A204.1 (cell line): ENCODE data around the gene SUMO4.

Source experiments
- FAIRE-seq: peaks from 2 replicates; lab custom pipeline; 2012; peaks lifted over from hg19 to GRCh38; lab: Jason Lieb, UNC

Gene SUMO4

DNA sequence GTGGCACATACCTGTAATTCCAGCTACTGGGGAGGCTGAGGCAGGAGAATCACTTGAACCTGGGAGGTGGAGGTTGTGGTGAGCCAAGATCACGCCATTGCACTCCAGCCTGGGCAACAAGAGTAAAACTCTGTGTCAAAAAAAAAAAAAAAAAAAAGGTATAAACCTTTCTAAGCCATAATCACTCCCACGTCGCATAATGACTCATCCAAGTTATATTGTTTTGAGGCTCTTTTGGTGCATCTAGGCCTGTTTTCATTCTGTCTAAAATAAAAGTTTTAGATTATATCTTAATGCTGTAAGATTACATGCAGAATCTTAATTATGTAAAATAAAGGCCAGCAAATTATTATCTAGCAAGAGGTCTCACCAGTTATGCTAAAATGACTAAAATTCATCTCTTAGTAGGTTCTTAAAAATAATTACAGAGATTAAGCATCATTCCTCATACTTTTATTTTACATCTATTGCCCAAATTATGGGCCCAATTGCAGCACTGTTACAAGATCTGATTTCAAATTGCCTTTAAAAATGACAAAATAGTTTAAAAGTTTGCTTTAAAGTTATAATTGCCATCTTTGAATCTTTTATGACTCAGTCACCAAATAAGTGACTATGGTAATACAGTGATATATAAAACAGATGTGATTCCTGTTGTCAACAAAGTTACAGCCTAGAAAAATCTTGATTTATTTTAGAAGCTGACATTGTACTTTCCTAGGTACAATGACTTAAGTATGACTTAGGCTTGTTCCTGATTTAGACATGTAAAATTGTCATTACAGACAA lies 10.4 kb upstream of the SUMO4 start:
- FAIRE-seq = no peak

DNA sequence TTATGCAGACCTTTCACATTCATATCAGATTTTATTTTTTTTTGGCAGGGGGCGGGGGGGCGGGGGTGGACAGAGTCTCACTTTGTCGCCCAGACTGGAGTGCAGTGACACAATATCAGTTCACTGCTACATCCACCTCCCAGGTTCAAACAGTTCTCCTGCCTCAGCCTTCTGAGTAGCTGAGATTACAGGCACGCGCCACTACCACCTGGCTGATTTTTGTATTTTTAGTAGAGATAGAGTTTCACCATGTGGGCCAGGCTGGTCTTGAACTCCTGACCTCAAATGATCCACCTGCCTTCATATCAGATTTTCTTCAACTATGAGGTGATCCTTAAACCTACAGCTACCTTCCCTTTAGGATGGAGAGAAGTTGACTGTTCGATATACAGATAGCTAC lies 8.0 kb upstream of the SUMO4 start:
- FAIRE-seq = no peak

DNA sequence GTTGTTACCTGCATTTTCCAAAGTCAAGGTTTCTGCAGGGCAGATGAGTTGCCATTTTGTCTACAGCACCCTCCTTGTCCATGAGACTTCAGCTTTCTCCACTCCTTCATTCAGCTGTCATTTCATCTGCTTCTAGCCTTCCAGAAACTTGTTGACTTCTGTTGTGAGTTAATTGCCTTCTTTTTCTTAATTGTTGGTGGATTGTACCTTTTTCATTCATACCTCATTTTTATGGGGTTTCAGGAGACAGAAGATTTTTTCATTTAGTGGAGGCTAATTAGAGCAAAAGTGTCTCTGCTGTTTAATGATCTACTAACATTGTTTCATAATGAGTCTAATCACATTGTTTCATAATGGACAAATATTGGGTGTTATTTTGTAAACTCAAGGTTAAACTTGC lies 7.5 kb upstream of the SUMO4 start:
- FAIRE-seq = no peak

DNA sequence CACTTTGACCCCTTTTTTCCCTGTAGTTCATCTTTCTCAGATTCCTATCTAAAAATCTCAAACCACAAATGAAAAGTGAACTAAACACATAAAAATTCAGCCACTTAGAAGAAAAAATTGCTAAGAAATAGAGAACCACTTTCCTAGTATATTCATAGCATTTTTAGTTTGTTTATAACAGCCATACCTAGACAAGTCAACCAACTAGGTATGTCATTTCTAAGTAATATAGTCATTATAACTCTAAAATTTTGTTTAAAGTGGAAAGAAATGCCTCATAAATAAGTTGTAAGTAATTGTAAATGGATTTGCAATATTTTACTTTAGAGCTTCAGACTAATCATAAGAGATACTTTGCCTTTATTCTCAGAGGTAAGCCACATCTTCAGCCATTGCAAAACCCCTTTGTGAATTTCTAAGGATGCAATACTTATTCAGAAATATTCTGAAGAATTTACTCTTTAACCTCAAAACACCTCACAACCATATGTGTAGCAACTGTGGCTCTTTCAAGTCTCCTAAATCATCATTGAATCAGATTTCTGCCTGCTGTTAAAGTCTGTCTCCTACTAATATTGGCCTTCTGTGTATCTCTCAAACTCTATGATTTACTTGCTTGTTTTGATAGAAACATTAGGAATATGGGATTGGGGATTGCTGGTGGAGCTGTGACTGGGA lies 6.9 kb upstream of the SUMO4 start:
- no peak for FAIRE-seq

DNA sequence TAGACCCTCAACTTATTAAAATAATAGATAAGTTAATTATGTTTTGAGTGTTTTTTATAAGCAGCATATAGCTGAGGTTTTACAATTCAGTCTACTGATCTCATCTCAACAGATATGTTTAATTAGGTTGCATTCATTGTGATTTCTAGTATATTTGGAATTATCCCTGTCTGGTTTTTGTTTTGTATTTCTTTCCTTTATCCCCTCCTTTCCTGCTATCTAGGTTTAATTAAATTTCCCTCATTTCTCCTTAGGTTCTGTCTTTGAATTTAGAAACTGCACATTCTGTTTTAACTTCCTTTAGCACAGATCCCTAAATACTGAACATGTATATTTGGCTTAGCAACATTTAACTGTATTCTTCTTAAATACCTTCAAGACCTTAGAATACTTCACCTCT lies 4.9 kb upstream of the SUMO4 start:
- no peak for FAIRE-seq

DNA sequence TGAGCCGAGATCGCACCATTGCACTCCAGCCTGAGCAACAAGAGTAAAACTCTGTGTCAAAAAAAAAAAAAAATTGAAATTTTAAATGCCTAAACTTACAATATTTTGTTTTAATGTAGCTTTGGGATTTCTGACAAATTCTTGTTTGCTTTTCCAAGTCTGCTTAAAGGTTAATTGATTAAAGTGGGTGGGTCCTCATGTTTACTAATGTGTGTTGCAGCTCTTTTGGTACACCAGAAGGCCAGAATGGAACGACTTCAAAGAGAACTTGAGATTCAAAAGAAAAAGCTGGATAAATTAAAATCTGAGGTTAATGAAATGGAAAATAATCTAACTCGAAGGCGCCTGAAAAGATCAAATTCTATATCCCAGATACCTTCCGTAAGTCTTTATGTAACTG lies 2.7 kb upstream of the SUMO4 start:
- no peak for FAIRE-seq

- no peak for FAIRE-seq
These were observed 3.5 kb downstream of the SUMO4 start for GRCh38 chr6:149403534-149403933.

GRCh38 chr6:149405823-149406765 lies 6.0 kb downstream of the SUMO4 start:
- FAIRE-seq = no peak

DNA sequence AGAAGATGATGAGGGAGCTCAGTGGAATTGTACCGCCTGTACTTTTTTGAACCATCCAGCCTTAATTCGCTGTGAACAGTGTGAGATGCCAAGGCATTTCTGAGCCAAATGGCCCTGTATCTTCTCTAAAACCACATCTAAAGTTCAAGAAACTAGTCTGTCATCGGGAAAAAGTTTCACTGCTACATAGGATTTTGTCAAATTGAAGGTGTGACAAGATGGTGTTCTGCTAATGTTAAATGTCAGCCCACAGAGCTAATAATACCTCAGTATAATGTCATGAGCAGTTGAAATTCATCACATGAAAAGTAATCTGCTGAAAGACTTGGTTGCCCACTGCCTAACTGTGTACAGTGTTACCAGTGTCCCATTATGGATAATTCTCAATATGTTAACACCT lies 9.6 kb downstream of the SUMO4 start:
- FAIRE-seq = no peak

DNA sequence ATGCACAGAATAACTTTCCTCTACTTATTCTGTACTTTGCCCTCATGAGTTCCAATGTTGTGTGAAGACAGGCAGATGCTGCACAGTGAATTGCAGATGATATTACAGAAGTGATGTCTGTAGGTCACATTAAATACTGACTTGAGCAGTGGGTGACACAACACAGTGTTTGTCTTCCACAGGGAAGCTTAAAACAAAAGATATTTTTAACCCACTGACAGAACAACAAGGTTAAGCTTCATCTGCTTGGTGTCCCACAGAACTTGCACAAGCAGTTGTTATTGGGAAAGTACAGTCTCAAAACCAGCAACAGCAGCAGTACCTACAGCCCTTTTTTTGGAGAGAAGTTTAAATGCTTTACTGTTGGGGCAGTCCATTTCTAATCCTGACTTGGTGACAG lies 10.5 kb downstream of the SUMO4 start:
- FAIRE-seq = no peak

DNA sequence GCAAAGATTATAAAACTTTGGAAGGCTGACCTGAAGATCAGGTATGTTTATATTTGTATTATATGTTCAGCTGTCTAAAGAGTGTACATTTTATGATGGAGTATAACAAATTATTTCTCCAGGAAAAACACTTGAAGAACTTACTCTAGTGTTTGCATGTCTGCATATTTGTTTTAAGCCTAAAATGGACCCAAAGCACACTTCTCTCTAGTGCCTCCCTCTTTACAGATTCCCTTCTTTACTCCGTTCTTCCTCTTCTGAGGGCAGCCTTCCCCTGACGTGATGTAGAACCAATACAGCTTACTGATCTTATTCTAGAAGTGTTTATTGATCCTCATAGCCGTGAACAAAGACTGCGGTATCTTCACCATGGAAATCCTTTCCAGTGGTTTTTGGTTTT lies 13.9 kb downstream of the SUMO4 start:
- no peak for FAIRE-seq

GRCh38 chr6:149414821-149415220 lies 14.8 kb downstream of the SUMO4 start:
- FAIRE-seq = no peak

DNA sequence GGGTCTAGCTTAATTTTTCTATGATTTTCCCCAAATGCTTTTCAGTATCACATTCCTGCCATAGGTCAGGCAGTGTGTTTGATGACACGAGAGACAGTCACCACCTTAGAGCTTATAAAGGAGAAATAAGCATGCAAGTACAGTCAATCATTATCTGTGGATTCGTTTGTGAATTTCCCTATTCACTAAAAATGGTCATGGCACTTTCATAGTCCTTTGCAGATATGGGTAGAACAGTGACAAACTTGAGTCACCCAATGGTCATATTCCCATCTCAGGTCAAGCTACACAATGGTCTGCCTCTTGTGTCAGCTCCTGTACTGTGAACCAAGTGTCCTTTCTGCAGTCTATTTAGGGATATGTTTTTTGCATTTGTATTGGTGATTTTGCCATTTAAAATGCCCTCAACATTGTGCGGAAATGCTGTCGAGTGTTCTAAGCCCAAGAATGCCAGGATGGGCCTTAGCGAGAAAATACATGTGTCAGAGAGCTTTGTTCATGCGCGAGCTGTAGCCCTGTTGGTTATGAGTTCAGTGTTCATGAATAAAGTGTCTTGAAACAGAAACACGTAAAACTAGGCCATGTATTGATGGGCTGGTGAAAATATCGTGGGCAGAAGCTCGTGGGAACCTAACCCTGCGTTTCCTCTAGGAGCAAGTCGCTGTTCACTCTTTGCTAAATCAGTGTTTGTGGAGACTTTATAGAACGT lies 19.8 kb downstream of the SUMO4 start:
- FAIRE-seq = no peak

- FAIRE-seq = no peak
These were observed 21.1 kb downstream of the SUMO4 start for GRCh38 chr6:149421132-149421531.

DNA sequence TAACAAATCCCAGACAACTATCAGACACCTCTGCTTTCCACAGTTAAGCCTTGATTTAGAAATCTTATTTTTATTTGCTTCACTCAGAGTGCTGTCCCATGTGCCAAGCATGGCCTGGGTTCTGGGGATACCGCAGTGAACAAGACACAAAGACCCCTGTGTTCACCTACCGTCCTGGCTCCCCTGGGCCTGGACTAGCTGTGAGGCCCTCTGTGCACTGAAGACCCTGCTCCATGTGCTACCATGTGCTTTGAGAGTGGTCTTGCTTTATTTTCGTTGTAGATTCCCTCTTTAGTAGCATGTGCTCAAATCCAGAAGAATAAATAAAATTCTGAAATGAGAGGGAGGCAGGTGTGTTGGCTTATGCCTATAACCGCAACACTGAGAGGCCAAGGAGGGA lies 22.5 kb downstream of the SUMO4 start:
- FAIRE-seq = no peak

- no peak for FAIRE-seq
These were observed 23.9 kb downstream of the SUMO4 start for GRCh38 chr6:149423964-149424440.

- no peak for FAIRE-seq
These were observed 25.2 kb downstream of the SUMO4 start for GRCh38 chr6:149425224-149425623.

- no peak for FAIRE-seq
These were observed 25.7 kb downstream of the SUMO4 start for GRCh38 chr6:149425754-149426153.

GRCh38 chr6:149428606-149429005 lies 28.5 kb downstream of the SUMO4 start:
- no peak for FAIRE-seq

DNA sequence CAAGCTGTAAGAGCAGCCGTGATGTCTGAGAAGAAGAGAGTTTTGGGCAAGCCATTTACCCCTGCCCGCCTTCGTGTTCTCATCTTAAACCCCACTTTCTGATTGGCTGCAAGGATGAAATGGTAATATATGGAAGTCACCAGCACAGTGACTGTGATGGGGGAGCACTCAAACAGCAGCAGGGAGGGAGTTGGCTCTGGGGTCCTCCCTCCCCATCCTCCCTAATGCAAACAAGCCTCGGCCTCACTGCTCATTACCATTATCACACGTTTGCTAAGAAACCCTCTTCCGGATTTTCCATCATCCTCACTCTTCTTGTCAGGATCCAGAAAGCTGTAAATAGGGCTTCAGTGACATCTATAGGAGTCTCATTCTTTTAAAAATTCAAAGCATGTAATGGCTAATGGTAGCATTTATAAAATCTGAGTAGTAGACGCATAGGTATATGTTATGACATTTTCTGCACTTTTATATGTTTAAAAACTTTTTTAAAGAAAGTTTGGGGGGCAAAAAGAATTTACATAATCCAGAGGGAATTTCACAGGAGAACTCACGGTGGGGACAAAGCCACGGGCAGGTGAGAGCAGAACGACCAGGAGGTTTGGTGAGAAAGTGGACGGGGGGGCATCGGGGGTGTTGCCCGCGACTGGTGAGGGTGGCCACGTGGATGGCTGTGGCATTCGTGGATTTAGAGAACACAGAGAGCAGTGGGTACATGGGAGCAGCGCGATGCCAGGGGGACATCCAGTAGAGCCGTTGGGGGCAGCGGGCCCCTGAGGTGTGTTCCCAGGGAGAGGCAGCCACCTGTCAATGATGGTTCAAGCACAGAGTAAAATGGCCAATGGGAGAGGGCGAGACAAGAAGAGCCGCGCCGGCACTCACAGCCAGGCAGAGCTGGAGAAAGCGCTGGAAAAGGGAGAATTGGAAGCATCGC lies 29.6 kb downstream of the SUMO4 start:
- no peak for FAIRE-seq
